ENCODE measurements around the gene GUCD1.

GUCD1 gene

GRCh38 chr22:24579258-24579601 lies 24.3 kb upstream of the GUCD1 start:
- no peak for TF ChIP-seq GATA3 (IDR thresholded peaks at IDR 0.05; ENCODE audit: low read depth, low read length)
- no peak for TF ChIP-seq GATA2 (IDR thresholded peaks at IDR 0.05; ENCODE audit: low read depth, low read length)

GRCh38 chr22:24578355-24579257 lies 23.7 kb upstream of the GUCD1 start:
- TF ChIP-seq GATA3 (IDR thresholded peaks at IDR 0.05; ENCODE audit: low read depth, low read length) (no peak), GATA2 (IDR thresholded peaks at IDR 0.05; ENCODE audit: low read depth, low read length) (no peak)

DNA sequence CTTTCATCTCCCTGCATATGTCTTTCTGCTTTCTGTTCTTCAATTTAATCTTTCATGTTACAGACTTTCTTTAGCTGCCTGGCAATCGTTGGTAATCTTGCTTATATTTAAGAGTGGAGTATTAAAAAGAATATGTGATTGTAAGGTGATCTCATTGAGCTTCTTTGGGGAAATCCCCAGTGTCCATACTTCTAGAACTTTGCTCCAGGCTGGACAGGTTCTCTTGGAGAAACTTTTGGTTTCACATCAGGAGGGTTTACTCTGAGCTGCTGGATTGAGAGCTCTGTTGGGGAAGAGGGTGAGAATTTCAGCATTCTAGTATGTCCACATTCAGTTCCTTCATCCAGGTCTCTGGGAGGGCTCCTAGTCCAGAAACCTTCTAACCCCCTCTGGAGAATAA lies 21.8 kb upstream of the GUCD1 start:
- no peak for TF ChIP-seq GATA2 (IDR thresholded peaks at IDR 0.05; ENCODE audit: low read depth, low read length)
- no peak for TF ChIP-seq GATA3 (IDR thresholded peaks at IDR 0.05; ENCODE audit: low read depth, low read length)

- TF ChIP-seq GATA3 (IDR thresholded peaks at IDR 0.05; ENCODE audit: low read depth, low read length) (no peak), GATA2 (IDR thresholded peaks at IDR 0.05; ENCODE audit: low read depth, low read length) (no peak)
These were observed 16.3 kb upstream of the GUCD1 start for GRCh38 chr22:24571266-24571665.

GRCh38 chr22:24567668-24568067 lies 12.7 kb upstream of the GUCD1 start:
- TF ChIP-seq GATA2 (IDR thresholded peaks at IDR 0.05; ENCODE audit: low read depth, low read length): no peak
- no peak for TF ChIP-seq GATA3 (IDR thresholded peaks at IDR 0.05; ENCODE audit: low read depth, low read length)

- TF ChIP-seq GATA2 (IDR thresholded peaks at IDR 0.05; ENCODE audit: low read depth, low read length): no peak
- TF ChIP-seq GATA3 (IDR thresholded peaks at IDR 0.05; ENCODE audit: low read depth, low read length): no peak
These were observed 12.1 kb upstream of the GUCD1 start for GRCh38 chr22:24566899-24567511.

DNA sequence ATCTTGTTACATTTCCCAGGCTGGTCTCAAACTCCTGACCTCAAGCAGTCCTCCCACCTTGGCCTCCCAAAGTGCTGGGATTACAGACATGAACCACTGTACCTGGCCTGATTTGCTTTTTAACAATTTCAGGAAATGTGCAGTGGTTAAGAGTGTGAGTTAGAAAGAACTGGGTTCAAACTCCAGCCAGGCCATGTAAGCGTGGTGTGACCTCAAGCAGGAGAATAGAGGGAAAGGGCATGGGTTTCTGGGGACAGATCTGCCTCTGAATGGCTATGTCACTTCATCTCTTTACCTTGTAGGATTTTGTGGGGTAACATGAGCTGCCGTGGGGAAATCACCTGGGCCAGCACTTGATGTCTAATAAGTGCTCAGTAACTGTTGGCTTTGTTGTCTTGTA lies 10.1 kb upstream of the GUCD1 start:
- TF ChIP-seq GATA3 (IDR thresholded peaks at IDR 0.05; ENCODE audit: low read depth, low read length) (no peak), GATA2 (IDR thresholded peaks at IDR 0.05; ENCODE audit: low read depth, low read length) (no peak)

DNA sequence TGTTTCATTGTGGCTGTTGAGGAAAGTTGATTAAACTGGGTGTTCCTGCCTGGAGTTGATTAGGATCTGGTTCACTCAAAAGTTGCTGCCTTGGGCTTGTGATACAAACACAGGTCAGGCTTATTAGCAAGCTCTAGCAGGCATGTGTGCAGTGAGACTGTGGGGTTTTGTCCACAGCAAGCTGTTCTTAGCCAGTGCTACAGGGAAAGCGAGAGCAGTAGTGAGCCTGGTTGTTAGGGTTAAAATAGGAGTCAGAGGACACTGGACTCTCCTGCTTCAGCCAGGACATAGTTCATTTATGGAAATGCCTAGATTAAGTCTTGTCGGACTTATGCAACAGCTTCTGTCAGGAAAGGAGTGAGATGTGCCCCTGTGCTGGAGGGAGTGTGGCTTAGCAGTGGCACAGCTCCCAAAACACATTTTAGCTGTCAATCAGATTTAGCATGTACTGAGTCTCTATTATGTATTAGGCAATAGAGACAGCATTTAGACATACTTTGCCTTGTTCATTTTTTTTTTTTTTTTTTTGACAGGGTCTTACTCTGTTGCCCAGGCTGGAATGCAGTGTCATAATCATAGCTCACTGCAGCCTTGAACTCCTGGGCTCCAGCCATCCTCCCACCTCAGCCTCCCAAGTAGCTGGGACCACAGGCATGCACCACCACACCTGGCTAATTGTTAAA lies 9.6 kb upstream of the GUCD1 start:
- TF ChIP-seq GATA2 (IDR thresholded peaks at IDR 0.05; ENCODE audit: low read depth, low read length): no peak

DNA sequence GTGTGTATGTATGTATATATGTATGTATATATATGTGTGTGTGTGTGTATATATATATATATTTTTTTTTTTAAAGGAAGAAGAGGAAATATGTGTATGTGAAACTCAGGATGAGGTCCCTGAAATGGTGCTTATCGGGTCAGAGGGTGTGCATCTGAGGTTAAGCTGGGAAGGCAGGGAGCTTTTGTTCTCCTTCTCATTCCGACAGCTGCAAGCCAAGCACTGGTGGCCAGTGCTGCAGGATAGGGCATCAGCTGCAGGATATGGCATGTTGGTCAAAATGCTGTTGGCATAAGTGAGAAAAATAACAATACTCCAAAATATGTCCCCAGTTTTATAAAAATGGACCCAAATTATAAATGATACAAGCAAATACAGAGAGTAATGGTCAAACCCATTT lies 8.3 kb upstream of the GUCD1 start:
- TF ChIP-seq GATA2 (IDR thresholded peaks at IDR 0.05; ENCODE audit: low read depth, low read length) (no peak), GATA3 (IDR thresholded peaks at IDR 0.05; ENCODE audit: low read depth, low read length) (no peak)

DNA sequence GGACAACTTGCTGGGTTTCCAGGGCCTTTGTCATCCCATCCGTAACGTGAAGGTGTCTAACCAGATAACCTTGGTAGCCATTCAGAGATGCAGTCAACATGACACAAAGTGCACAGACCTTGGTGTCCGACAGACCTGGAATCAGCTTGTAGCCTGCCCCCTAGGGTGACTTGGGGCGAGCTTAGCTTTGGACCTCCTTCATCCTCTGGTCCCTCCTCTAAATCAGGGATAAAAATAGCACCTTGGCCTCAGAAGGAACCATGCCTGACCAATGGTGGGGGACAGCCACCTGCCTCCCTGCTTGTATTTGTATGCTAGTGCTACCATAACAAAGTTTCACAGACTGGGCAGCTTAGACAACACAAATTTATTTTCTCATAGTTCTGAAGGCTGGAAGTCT lies 4.5 kb upstream of the GUCD1 start:
- TF ChIP-seq GATA2 (IDR thresholded peaks at IDR 0.05; ENCODE audit: low read depth, low read length) (no peak), GATA3 (IDR thresholded peaks at IDR 0.05; ENCODE audit: low read depth, low read length) (no peak)

DNA sequence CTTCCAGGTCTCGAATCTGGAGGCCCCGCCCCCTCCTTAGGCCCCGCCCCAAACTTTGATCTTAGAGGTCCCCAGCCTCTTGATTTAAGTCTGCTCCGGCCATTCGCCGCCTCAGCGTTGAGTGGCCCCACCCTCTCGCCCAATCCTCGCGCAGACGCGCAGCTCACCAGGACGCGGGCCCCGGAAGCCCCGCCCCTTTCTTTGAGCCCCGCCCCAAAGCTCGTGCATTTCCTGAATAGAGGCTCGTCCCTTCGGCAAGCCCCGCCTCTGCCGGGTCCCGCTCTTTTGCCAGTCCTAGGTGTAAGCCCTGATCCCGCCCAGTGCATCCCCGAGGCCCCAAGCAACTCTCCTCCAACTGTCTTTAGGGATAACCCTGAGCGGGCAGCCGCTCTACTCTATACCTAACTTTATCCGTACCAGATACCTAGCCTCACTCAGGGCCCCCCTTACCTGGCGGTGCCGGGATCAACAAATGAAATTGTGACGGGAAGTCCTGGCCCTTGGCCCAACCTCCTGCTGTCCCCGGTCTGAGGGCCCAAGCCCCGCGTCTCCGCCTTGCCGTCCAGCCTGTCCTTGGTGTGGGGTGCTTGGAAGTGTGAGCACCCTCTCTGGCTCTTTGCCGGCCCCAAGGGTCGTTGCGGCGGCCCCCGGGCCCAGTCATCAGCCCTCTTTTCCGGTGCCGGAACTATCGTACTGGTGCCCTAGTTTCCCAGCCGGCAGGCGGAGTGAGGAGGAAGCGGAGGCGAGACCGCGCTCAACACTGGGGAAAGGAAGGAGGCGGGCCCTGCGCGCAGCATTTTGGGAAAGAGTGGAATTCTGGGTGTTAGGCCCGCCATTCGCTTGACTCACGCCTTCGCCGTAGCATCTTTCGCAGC lies 464 bp upstream of the GUCD1 start, which contains the start of gene SNRPD3:
Gene SNRPD3, plus strand, starts transcription at position 835 of the 875 bp plus-strand sequence. CDS start 1,676 bp downstream, outside the sequence.
- TF ChIP-seq GATA3 (IDR thresholded peaks at IDR 0.05; ENCODE audit: low read depth, low read length): no peak
- TF ChIP-seq GATA2 (IDR thresholded peaks at IDR 0.05; ENCODE audit: low read depth, low read length): no peak

DNA sequence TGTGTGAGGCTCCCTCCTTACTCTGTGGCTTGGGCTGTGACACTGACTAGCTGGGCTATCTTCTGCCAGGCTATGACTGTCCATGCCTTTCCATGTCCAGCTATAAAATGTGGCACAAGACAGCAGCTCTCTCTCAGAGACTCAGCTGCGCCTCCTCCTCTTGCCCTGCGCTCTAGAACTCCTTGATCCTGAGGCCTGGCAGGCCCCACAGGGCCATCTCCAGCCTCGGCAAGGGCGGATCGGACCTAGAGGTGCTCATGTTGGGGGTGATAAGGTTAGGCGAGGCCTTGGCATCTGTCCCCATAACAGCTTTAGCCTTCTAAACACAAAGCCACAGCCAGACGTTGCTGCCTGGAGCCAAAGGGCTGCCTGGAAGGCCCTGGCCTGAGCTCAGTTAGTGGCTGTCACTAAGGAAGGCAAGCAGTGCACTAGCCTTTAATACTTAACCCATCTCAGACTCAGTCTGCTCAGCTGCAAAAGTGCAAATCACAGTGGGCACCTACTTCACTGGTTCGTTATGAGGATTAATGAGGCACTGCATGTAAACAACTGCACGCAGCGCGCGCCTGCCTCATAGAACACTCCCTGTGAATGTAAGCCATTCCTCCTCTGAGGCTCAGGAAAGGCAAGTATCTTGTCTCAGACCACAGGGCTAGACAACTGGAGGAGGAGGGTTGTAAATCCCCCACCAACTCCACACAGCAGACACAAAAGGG lies 1.2 kb downstream of the GUCD1 start:
- TF ChIP-seq GATA3 (IDR thresholded peaks at IDR 0.05; ENCODE audit: low read depth, low read length): no peak
- TF ChIP-seq GATA2 (IDR thresholded peaks at IDR 0.05; ENCODE audit: low read depth, low read length): no peak

- TF ChIP-seq GATA2 (IDR thresholded peaks at IDR 0.05; ENCODE audit: low read depth, low read length): no peak
- no peak for TF ChIP-seq GATA3 (IDR thresholded peaks at IDR 0.05; ENCODE audit: low read depth, low read length)
These were observed 4.0 kb downstream of the GUCD1 start for GRCh38 chr22:24550902-24551435.

Measured in SH-SY5Y (cell line).